H9 (cell line): Measurements from ENCODE around the gene WIF1. TPM values are rescaled to one million over a fixed set of nuclear protein-coding genes. Genes with fewer than 3 reads are reported as not detected.

Source experiments
- DNase-seq: peaks from one replicate; pipeline ENCODE4 v3.0.0-alpha.2; 2017
- H2AFZ ChIP-seq: one replicate; pipeline ENCODE4 v1.6.1; 2013; ENCODE audit warnings: mild to moderate bottlenecking, low read length, control low read depth, moderate library complexity
- H2AK5ac ChIP-seq: 2 replicates; pipeline ENCODE4 v1.6.1; 2013; ENCODE audit warnings: low read length, control low read depth, mixed read lengths; ENCODE audit not compliant: insufficient read length
- H2BK120ac ChIP-seq: one replicate; pipeline ENCODE4 v1.6.1; 2013; ENCODE audit warnings: low read depth, mild to moderate bottlenecking, low read length, control low read depth, inconsistent platforms; ENCODE audit not compliant: poor library complexity, severe bottlenecking
- H2BK12ac ChIP-seq: 2 replicates; pipeline ENCODE4 v1.6.1; 2013; ENCODE audit warnings: low read length, control low read depth, mixed read lengths, low read depth; ENCODE audit not compliant: insufficient read length
- H2BK15ac ChIP-seq: 2 replicates; pipeline ENCODE4 v1.6.1; 2013; ENCODE audit warnings: low read depth, low read length, control low read depth
- H2BK20ac ChIP-seq: one replicate; pipeline ENCODE4 v1.6.1; 2013; ENCODE audit warnings: low read depth, mild to moderate bottlenecking, low read length, control low read depth, inconsistent platforms; ENCODE audit not compliant: poor library complexity, severe bottlenecking
- H2BK5ac ChIP-seq: 2 replicates; pipeline ENCODE4 v1.6.1; 2013; ENCODE audit warnings: low read length, control low read depth, mixed read lengths; ENCODE audit not compliant: insufficient read length
- H3K14ac ChIP-seq: 2 replicates; pipeline ENCODE4 v1.6.1; 2013; ENCODE audit warnings: low read length, control low read depth; ENCODE audit not compliant: insufficient read depth
- H3K18ac ChIP-seq: 2 replicates; pipeline ENCODE4 v1.6.1; 2013; ENCODE audit warnings: low read depth, mild to moderate bottlenecking, mixed read lengths, low read length, control low read depth; ENCODE audit not compliant: insufficient read length
- H3K23ac ChIP-seq: 2 replicates; pipeline ENCODE4 v1.6.1; 2013; ENCODE audit warnings: low read length, control low read depth, mixed read lengths, low read depth; ENCODE audit not compliant: insufficient read length
- H3K23me2 ChIP-seq: 2 replicates; pipeline ENCODE4 v1.6.1; 2013; ENCODE audit warnings: low read depth, mild to moderate bottlenecking, mixed read lengths, low read length, control low read depth; ENCODE audit not compliant: insufficient read length, poor library complexity, severe bottlenecking
- H3K27ac ChIP-seq: 2 replicates; pipeline ENCODE4 v1.5.1; 2013; ENCODE audit warnings: low read length, control low read depth, mixed read lengths, low read depth; ENCODE audit not compliant: insufficient read length
- H3K27me3 ChIP-seq: 2 replicates; pipeline ENCODE4 v1.6.1; 2013; ENCODE audit warnings: low read length, control low read depth, inconsistent platforms; ENCODE audit not compliant: insufficient read depth
- H3K4ac ChIP-seq: 2 replicates; pipeline ENCODE4 v1.6.1; 2013; ENCODE audit warnings: low read depth, mild to moderate bottlenecking, control low read depth, inconsistent platforms, low read length, moderate library complexity
- H3K4me1 ChIP-seq: 2 replicates; pipeline ENCODE4 v1.6.1; 2013; ENCODE audit warnings: low read length, control low read depth, inconsistent platforms; ENCODE audit not compliant: insufficient read depth
- H3K4me2 ChIP-seq: 2 replicates; pipeline ENCODE4 v1.6.1; 2013; ENCODE audit warnings: low read length, control low read depth, mixed read lengths; ENCODE audit not compliant: insufficient read length, insufficient read depth
- H3K56ac ChIP-seq: 2 replicates; pipeline ENCODE4 v1.6.1; 2013; ENCODE audit warnings: low read depth, mild to moderate bottlenecking, mixed read lengths, low read length, control low read depth; ENCODE audit not compliant: insufficient read length
- H3K79me1 ChIP-seq: 2 replicates; pipeline ENCODE4 v1.6.1; 2013; ENCODE audit warnings: low read depth, mild to moderate bottlenecking, moderate library complexity, low read length, control low read depth, inconsistent platforms; ENCODE audit not compliant: insufficient read depth, poor library complexity, severe bottlenecking
- H3K79me2 ChIP-seq: 2 replicates; pipeline ENCODE4 v1.6.1; 2013; ENCODE audit warnings: low read length, control low read depth, inconsistent platforms; ENCODE audit not compliant: insufficient read depth
- H3K9ac ChIP-seq: 2 replicates; pipeline ENCODE4 v1.6.1; 2013; ENCODE audit warnings: low read length, control low read depth, mixed read lengths; ENCODE audit not compliant: insufficient read length; ENCODE audit errors: extremely low read depth
- H3K9me3 ChIP-seq: one replicate; pipeline ENCODE4 v1.6.1; 2013; ENCODE audit warnings: low read depth, low read length, inconsistent platforms; ENCODE audit not compliant: control insufficient read depth
- H3T11ph ChIP-seq: one replicate; pipeline ENCODE4 v1.6.1; 2013; ENCODE audit warnings: mild to moderate bottlenecking, low read length, control low read depth, inconsistent platforms
- H4K20me1 ChIP-seq: one replicate; pipeline ENCODE4 v1.6.1; 2013; ENCODE audit not compliant: control insufficient read depth, insufficient read length, insufficient read depth
- H4K5ac ChIP-seq: 2 replicates; pipeline ENCODE4 v1.6.1; 2013; ENCODE audit warnings: low read depth, mild to moderate bottlenecking, mixed read lengths, low read length, control low read depth; ENCODE audit not compliant: insufficient read length
- H4K8ac ChIP-seq: replicated peaks from 2 replicates; pipeline ENCODE4 v1.6.1; 2013; ENCODE audit warnings: low read length, control low read depth, mixed read lengths, low read depth; ENCODE audit not compliant: insufficient read length
- H4K91ac ChIP-seq: 2 replicates; pipeline ENCODE4 v1.6.1; 2013; ENCODE audit warnings: low read depth, mild to moderate bottlenecking, moderate library complexity, mixed read lengths, low read length, control low read depth; ENCODE audit not compliant: insufficient read length
- H3K27ac Mint-ChIP-seq, 3 experiments: 2 replicates in 2 of 3; 3 replicates in 1 of 3; pipeline ENCODE4 v1.8.0; 2020 to 2021; ENCODE audit warnings: mixed read lengths in 3 of 3, mild to moderate bottlenecking in 1 of 3, moderate library complexity in 1 of 3
- H3K27me3 Mint-ChIP-seq: 2 replicates; pipeline ENCODE4 v1.8.0; 2021; ENCODE audit warnings: low read depth, mild to moderate bottlenecking, moderate library complexity, mixed read lengths
- H3K36me3 Mint-ChIP-seq, 3 experiments: 2 replicates in 2 of 3; 3 replicates in 1 of 3; pipeline ENCODE4 v1.8.0; 2020 to 2021; ENCODE audit warnings: low read depth in 3 of 3, mixed read lengths in 3 of 3; ENCODE audit not compliant: insufficient read depth in 1 of 3
- H3K4me1 Mint-ChIP-seq, 2 experiments: 2 replicates each; pipeline ENCODE4 v1.8.0; 2020; ENCODE audit warnings: mixed read lengths in 2 of 2
- H3K4me3 Mint-ChIP-seq, 2 experiments: 2 replicates in 1 of 2; 3 replicates in 1 of 2; pipeline ENCODE4 v1.8.0; 2020 to 2021; ENCODE audit warnings: mild to moderate bottlenecking in 2 of 2, mixed read lengths in 2 of 2, moderate library complexity in 1 of 2
- H3K9me3 Mint-ChIP-seq, 2 experiments: 2 replicates in 1 of 2; 3 replicates in 1 of 2; pipeline ENCODE4 v1.8.0; 2020; ENCODE audit warnings: mild to moderate bottlenecking in 2 of 2, mixed read lengths in 2 of 2, moderate library complexity in 1 of 2
- CTCF ChIP-seq: fragments of 200-600 bp; sonication (generic); conservative IDR thresholded peaks from 3 replicates; pipeline ENCODE4 v1.8.0; 2021; ENCODE audit warnings: antibody characterized with exemption, mild to moderate bottlenecking
- WGBS: extraction: QIAGEN DNeasy Blood & Tissue Kit; methylation state at CpG from one replicate; pipeline ENCODE4 v1.1.7; 2013; ENCODE audit warnings: missing lambda C conversion rate, low lambda C conversion rate, mixed read lengths; ENCODE audit not compliant: insufficient read length; ENCODE audit errors: extremely low coverage; 5-methylcytosine and 5-hydroxymethylcytosine counted together
- total RNA-seq: library from RNA; stranded (reverse); gene quantifications from 2 replicates; pipeline ENCODE4 v1.2.1, GENCODE V29; 2021

Gene WIF1
- total RNA-seq, 1 experiment from 2014 or later, result 0.98 TPM

GRCh38 chr12:65125247-65125646 is 4.1 kb upstream of the WIF1 start:
- Mint-ChIP-seq H3K4me1 (peaks cover 4 to 5% of the 10 kb centered on the region in 2 experiments; a peak in 1 of 4 replicates), H3K27me3 (peaks cover 33% of the 10 kb centered on the region), H3K9me3 (no peaks in the 10 kb centered on the region), H3K36me3 (no peaks in the 10 kb centered on the region), H3K4me3 (no peak overlapping the region), H3K27ac (no peak overlapping the region)
- no peaks in the 10 kb centered on the region for H3K79me2 ChIP-seq
- peaks cover 5% of the 10 kb centered on the region for H3K23me2 ChIP-seq
- no peaks in the 10 kb centered on the region for H3K4me1 ChIP-seq
- no peak overlapping the region for H3K23ac ChIP-seq
- no peak for DNase-seq
- no peak overlapping the region for H2BK120ac ChIP-seq
- no peak overlapping the region for H3T11ph ChIP-seq
- H2AFZ ChIP-seq, result no peak overlapping the region
- H3K27ac ChIP-seq, result no peak overlapping the region
- no peak overlapping the region for H2BK15ac ChIP-seq
- no peak overlapping the region for H3K4ac ChIP-seq
- no peak overlapping the region for H3K56ac ChIP-seq
- H3K18ac ChIP-seq, result no peak overlapping the region
- H3K79me1 ChIP-seq, result no peaks in the 10 kb centered on the region
- H3K4me2 ChIP-seq, result no peak overlapping the region
- no peaks in the 10 kb centered on the region for H3K9me3 ChIP-seq
- no peak overlapping the region for H2BK5ac ChIP-seq
- no peak overlapping the region for H4K5ac ChIP-seq
- peaks cover 2% of the 10 kb centered on the region; the same call in 1 of the 2 replicates for H3K27me3 ChIP-seq
- no peak overlapping the region for H4K91ac ChIP-seq
- TF ChIP-seq CTCF, result no peak
- no peak overlapping the region for H3K9ac ChIP-seq
- H3K14ac ChIP-seq, result no peak overlapping the region
- no peak overlapping the region for H2BK20ac ChIP-seq
- no peaks in the 10 kb centered on the region for H4K20me1 ChIP-seq
- no peak overlapping the region for H4K8ac ChIP-seq
- H2AK5ac ChIP-seq, result no peak overlapping the region
- no CpG with 5 or more reads among the region's 1 CpG for WGBS
- no peak overlapping the region for H2BK12ac ChIP-seq
